A673 (cell line): ENCODE measurements around the gene TMEM229A. TPM values are rescaled to one million over a fixed set of nuclear protein-coding genes. Genes with fewer than 3 reads are reported as not detected.
"Not testable (repeated sequence)": the region's sequence is repeated elsewhere in the genome, so short reads cannot be mapped to it uniquely, and the experiment has no call there.

Source experiments
- BruUV-seq: library from RNA; stranded (reverse); fragments of 400-500 nt; replicated peaks from 2 replicates; lab custom pipeline; 2021; lab: Mats Ljungman, UMichigan
- CTCF ChIA-PET: fragments of 300-600 bp; sonication (Branson Sonifier 250); formaldehyde crosslinking; loops from one replicate; lab custom pipeline; 2022; ENCODE audit warnings: antibody characterized with exemption; lab: Charles Lee
- POLR2A ChIA-PET: fragments of 300-600 bp; sonication (Branson Sonifier 250); formaldehyde crosslinking; loops from one replicate; lab custom pipeline; 2022; ENCODE audit warnings: antibody characterized with exemption; ENCODE audit not compliant: low non-redundant PET; lab: Charles Lee
- DNase-seq: peaks from one replicate; pipeline ENCODE4 v3.0.0-alpha.2; 2015; ENCODE audit warnings: low spot score
- H3K27ac ChIP-seq: fragments of 200-600 bp; sonication (generic); 2 replicates; pipeline ENCODE4 v1.5.1; 2016; ENCODE audit warnings: mixed run types, low read depth, mild to moderate bottlenecking, mixed read lengths, antibody characterized with exemption, low read length; ENCODE audit not compliant: poor library complexity, severe bottlenecking
- H3K27me3 ChIP-seq: fragments of 200-600 bp; sonication (generic); replicated peaks from 2 replicates; pipeline ENCODE4 v1.6.1; 2017; ENCODE audit warnings: mixed run types, low read depth, mild to moderate bottlenecking, mixed read lengths, antibody characterized with exemption, low read length; ENCODE audit not compliant: insufficient read depth, poor library complexity
- H3K36me3 ChIP-seq: fragments of 200-600 bp; sonication (generic); 2 replicates; pipeline ENCODE4 v1.6.1; 2016; ENCODE audit warnings: mixed run types, mild to moderate bottlenecking, mixed read lengths, antibody characterized with exemption, low read length; ENCODE audit not compliant: insufficient read depth, poor library complexity, severe bottlenecking
- H3K4me1 ChIP-seq: fragments of 200-600 bp; sonication (generic); 2 replicates; pipeline ENCODE4 v1.6.1; 2017; ENCODE audit warnings: mixed run types, mild to moderate bottlenecking, mixed read lengths, antibody characterized with exemption, low read length; ENCODE audit not compliant: insufficient read depth, poor library complexity, severe bottlenecking
- H3K4me3 ChIP-seq: fragments of 200-600 bp; sonication (generic); 2 replicates; pipeline ENCODE4 v1.5.1; 2016; ENCODE audit warnings: low read depth, mixed run types, mild to moderate bottlenecking, mixed read lengths, low read length; ENCODE audit not compliant: poor library complexity, severe bottlenecking
- H3K9me3 ChIP-seq: fragments of 200-600 bp; sonication (generic); 2 replicates; pipeline ENCODE4 v1.6.1; 2016; ENCODE audit warnings: mixed run types, low read depth, mild to moderate bottlenecking, mixed read lengths, antibody characterized with exemption, low read length; ENCODE audit not compliant: poor library complexity, severe bottlenecking
- EZH2 ChIP-seq: fragments of 200-600 bp; sonication (generic); IDR thresholded peaks from 2 replicates; pipeline ENCODE4 v1.6.1; 2017; ENCODE audit warnings: borderline replicate concordance, low read depth, mild to moderate bottlenecking, mixed read lengths, antibody characterized with exemption, low read length; ENCODE audit not compliant: poor library complexity, severe bottlenecking
- intact Hi-C: fragments of 100-400 bp; cut with micrococcal nuclease; formaldehyde crosslinking; loops from one replicate; pipeline ENCODE4 v1.10.0; 2022; ENCODE audit not compliant: unreplicated experiment
- total RNA-seq: library from RNA; stranded (reverse); gene quantifications from 2 replicates; pipeline ENCODE4 v1.2.3, GENCODE V29; 2021
- TF ChIP-seq, protein P1 (sequence below): fragments of 300-800, 200-600 bp; sonication (generic); conservative IDR thresholded peaks from 2 replicates; pipeline ENCODE4 v1.5.1; 2017; ENCODE audit warnings: low read depth, mild to moderate bottlenecking, antibody characterized with exemption, low read length, moderate library complexity, mixed read lengths

Gene TMEM229A
- total RNA-seq, 1 experiment from 2014 or later = 24.6 TPM

DNA sequence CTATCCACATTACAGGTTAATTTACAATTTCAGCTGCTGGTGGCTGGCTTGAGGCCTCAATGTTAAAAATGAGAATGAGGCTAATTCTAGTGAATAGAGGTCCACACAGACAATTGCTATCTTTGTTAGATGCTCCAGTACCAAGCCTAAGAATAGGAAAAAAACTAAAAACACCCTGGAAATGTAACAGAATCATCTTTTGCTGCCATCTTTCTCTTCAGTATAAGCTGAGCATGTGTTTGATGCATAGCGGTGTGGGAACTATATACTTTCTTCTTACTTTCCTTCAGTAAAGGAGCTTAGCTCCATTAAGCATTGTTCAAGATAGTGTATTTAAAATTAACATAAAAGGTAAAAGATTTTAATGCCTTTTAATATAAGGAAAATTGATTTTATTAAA lies 5.6 kb downstream of the TMEM229A start:
- no peaks in the 10 kb centered on the region for H3K27me3 ChIP-seq
- H3K27ac ChIP-seq = no peak overlapping the region
- intact Hi-C loops = no loop called here
- no TSS peak for BruUV-seq
- H3K4me3 ChIP-seq = no peak overlapping the region
- POLR2A ChIA-PET = no interaction called here
- H3K4me1 ChIP-seq = peaks cover 27% of the 10 kb centered on the region
- DNase-seq = no peak
- no peak for TF ChIP-seq EZH2
- TF ChIP-seq, protein P1, sequence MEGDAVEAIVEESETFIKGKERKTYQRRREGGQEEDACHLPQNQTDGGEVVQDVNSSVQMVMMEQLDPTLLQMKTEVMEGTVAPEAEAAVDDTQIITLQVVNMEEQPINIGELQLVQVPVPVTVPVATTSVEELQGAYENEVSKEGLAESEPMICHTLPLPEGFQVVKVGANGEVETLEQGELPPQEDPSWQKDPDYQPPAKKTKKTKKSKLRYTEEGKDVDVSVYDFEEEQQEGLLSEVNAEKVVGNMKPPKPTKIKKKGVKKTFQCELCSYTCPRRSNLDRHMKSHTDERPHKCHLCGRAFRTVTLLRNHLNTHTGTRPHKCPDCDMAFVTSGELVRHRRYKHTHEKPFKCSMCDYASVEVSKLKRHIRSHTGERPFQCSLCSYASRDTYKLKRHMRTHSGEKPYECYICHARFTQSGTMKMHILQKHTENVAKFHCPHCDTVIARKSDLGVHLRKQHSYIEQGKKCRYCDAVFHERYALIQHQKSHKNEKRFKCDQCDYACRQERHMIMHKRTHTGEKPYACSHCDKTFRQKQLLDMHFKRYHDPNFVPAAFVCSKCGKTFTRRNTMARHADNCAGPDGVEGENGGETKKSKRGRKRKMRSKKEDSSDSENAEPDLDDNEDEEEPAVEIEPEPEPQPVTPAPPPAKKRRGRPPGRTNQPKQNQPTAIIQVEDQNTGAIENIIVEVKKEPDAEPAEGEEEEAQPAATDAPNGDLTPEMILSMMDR = no peak
- CTCF ChIA-PET = no interaction called here
- no peaks in the 10 kb centered on the region for H3K36me3 ChIP-seq
- H3K9me3 ChIP-seq = no peaks in the 10 kb centered on the region

DNA sequence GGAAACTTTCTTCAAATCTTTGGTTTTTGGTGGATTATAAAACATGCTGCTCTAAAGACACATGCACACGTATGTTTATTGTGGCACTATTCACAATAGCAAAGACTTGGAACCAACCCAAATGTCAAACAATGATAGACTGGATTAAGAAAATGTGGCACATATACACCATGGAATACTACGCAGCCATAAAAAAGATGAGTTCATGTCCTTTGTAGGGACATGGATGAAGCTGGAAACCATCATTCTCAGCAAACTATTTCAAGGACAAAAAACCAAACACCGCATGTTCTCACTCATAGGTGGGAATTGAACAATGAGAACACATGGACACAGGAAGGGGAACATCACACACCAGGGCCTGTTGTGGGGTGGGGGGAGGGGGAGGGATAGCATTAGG lies 8.5 kb downstream of the TMEM229A start:
- intact Hi-C loops, H3K27me3 ChIP-seq, BruUV-seq, H3K36me3 ChIP-seq, POLR2A ChIA-PET, H3K9me3 ChIP-seq, H3K4me3 ChIP-seq, CTCF ChIA-PET, H3K27ac ChIP-seq, DNase-seq: not testable (repeated sequence)
- peaks cover 11% of the 10 kb centered on the region for H3K4me1 ChIP-seq

DNA sequence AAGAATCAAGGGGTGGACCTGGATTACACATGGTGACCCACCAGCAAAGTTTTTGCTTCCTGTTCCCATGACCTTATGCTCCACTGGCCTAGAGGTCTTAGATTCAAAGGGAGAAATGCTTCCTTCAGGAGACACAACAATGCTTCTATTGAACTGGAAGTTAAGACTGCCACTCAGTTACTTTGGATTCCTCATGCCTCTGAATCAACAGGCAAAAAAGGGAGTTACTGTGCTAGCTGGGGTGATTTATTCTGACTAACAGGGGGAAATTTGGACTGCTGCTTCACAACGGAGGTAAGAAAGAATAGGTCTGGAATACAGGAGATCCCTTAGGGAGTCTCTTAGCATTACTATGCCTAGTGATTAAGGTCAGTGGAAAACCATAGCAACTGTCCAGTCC lies 10.3 kb downstream of the TMEM229A start:
- Histone ChIP-seq H3K4me3 (no peak overlapping the region), H3K36me3 (no peaks in the 10 kb centered on the region), H3K27ac (no peak overlapping the region), H3K4me1 (no peaks in the 10 kb centered on the region), H3K9me3 (no peaks in the 10 kb centered on the region), H3K27me3 (no peaks in the 10 kb centered on the region)
- no peak for TF ChIP-seq EZH2
- TF ChIP-seq, protein P1 = no peak
- no TSS peak for BruUV-seq
- DNase-seq = no peak
- CTCF ChIA-PET = no interaction called here
- intact Hi-C loops = no loop called here
- POLR2A ChIA-PET = no interaction called here

DNA sequence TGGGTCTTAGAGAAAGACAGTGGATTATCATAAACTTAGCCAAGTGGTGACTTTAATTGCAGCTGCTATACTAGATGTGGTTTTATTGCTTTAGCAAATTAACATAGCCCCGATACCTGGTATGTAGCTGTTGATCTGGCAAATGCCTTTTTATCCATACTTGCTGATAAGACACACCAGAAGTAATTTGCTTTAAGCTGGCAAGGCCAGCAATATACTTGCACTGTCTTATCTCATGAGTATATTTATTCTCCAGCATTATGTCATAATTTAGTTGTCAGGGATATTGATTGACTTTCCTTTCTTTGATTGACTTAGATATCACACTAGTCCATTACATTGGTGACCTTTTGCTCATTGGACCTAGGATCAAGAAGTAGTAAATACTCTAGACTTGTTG lies 12.8 kb downstream of the TMEM229A start:
- TF ChIP-seq, protein P1 = no peak
- no peak for TF ChIP-seq EZH2
- H3K36me3 ChIP-seq = no peaks in the 10 kb centered on the region
- no peaks in the 10 kb centered on the region for H3K9me3 ChIP-seq
- no peak for DNase-seq
- ChIA-PET CTCF (no interaction called here), POLR2A (no interaction called here)
- no peaks in the 10 kb centered on the region for H3K27me3 ChIP-seq
- BruUV-seq = no TSS peak
- intact Hi-C loops = no loop called here
- no peak overlapping the region for H3K27ac ChIP-seq
- H3K4me1 ChIP-seq = no peaks in the 10 kb centered on the region
- no peak overlapping the region for H3K4me3 ChIP-seq
